Neural cell (in vitro differentiated cells): ENCODE results near the gene DKK2. TPM values are rescaled to one million over a fixed set of nuclear protein-coding genes. Genes with fewer than 3 reads are reported as not detected.

Experiments
- H2AFZ ChIP-seq: fragments of 200-600, 300-800 bp; sonication (generic), shearing (Covaris generic); 2 replicates; pipeline ENCODE4 v1.6.0; 2014; ENCODE audit warnings: low read depth, mild to moderate bottlenecking, antibody characterized with exemption, low read length, moderate library complexity
- H3F3A ChIP-seq: fragments of 200-600 bp; shearing (Covaris generic); 2 replicates; pipeline ENCODE4 v1.6.1; 2016; ENCODE audit warnings: mild to moderate bottlenecking, moderate library complexity, mixed read lengths, antibody characterized with exemption, low read length; ENCODE audit not compliant: insufficient read depth, poor library complexity, severe bottlenecking
- H3K27ac ChIP-seq: fragments of 200-600, 300-800 bp; sonication (generic), shearing (Covaris generic); 2 replicates; pipeline ENCODE4 v1.5.1; 2014; ENCODE audit warnings: mild to moderate bottlenecking, low read length, moderate library complexity
- H3K27me3 ChIP-seq: fragments of 300-800, 200-600 bp; sonication (generic), shearing (Covaris generic); 2 replicates; pipeline ENCODE4 v1.6.0; 2014; ENCODE audit warnings: mild to moderate bottlenecking, low read depth, low read length, moderate library complexity; ENCODE audit not compliant: insufficient read depth
- H3K36me3 ChIP-seq: fragments of 300-800, 200-600 bp; sonication (generic), shearing (Covaris generic); 2 replicates; pipeline ENCODE4 v1.5.1; 2014; ENCODE audit warnings: mild to moderate bottlenecking, antibody characterized with exemption, low read length, moderate library complexity; ENCODE audit not compliant: insufficient read depth
- H3K4me2 ChIP-seq: fragments of 300-800, 200-600 bp; sonication (generic), shearing (Covaris generic); 2 replicates; pipeline ENCODE4 v1.6.0; 2014; ENCODE audit warnings: mild to moderate bottlenecking, low read length
- H3K4me3 ChIP-seq: fragments of 300-800, 200-600 bp; sonication (generic), shearing (Covaris generic); 2 replicates; pipeline ENCODE4 v1.5.1; 2014; ENCODE audit warnings: mild to moderate bottlenecking, low read length, moderate library complexity
- H3K79me2 ChIP-seq: fragments of 200-600 bp; shearing (Covaris generic); replicated peaks from 2 replicates; pipeline ENCODE4 v1.6.0; 2014; ENCODE audit warnings: mild to moderate bottlenecking, low read length, moderate library complexity; ENCODE audit not compliant: insufficient read depth
- H3K9ac ChIP-seq: fragments of 300-800, 200-600 bp; sonication (generic), shearing (Covaris generic); 2 replicates; pipeline ENCODE4 v1.6.1; 2016; ENCODE audit warnings: mild to moderate bottlenecking, low read length, mixed read lengths
- H3K9me2 ChIP-seq: fragments of 200-600 bp; shearing (Covaris generic); 2 replicates; pipeline ENCODE4 v1.6.1; 2016; ENCODE audit warnings: mild to moderate bottlenecking, low read length, mixed read lengths; ENCODE audit not compliant: insufficient read depth
- H3K9me3 ChIP-seq: fragments of 200-600, 300-800 bp; sonication (generic), shearing (Covaris generic); 2 replicates; pipeline ENCODE4 v1.6.1; 2016; ENCODE audit warnings: mild to moderate bottlenecking, mixed run types, low read length, moderate library complexity, mixed read lengths
- H4K20me1 ChIP-seq: fragments of 200-600 bp; shearing (Covaris generic); 2 replicates; pipeline ENCODE4 v1.6.1; 2016; ENCODE audit warnings: mild to moderate bottlenecking, mixed run types; ENCODE audit not compliant: insufficient read depth
- EP300 ChIP-seq: fragments of 450-650 bp; conservative IDR thresholded peaks from 2 replicates; pipeline ENCODE4 v1.6.1; 2014; ENCODE audit warnings: antibody characterized with exemption, mild to moderate bottlenecking, moderate library complexity; ENCODE audit not compliant: poor library complexity, severe bottlenecking
- EZH2 ChIP-seq: fragments of 200-600, 300-800 bp; shearing (Covaris generic), sonication (generic); IDR thresholded peaks from 2 replicates; pipeline ENCODE4 v1.6.1; 2014; ENCODE audit warnings: antibody characterized with exemption, low read length, borderline replicate concordance, mild to moderate bottlenecking; ENCODE audit not compliant: insufficient read depth, poor library complexity, severe bottlenecking
- MXI1 ChIP-seq: fragments of 450-650 bp; conservative IDR thresholded peaks from 2 replicates; pipeline ENCODE4 v1.6.1; 2014; ENCODE audit warnings: antibody characterized with exemption, mild to moderate bottlenecking; ENCODE audit not compliant: poor library complexity, severe bottlenecking
- POLR2AphosphoS5 ChIP-seq: IDR thresholded peaks from 2 replicates; pipeline ENCODE4 v1.6.1; 2012
- RAD21 ChIP-seq: fragments of 450-650 bp; conservative IDR thresholded peaks from 2 replicates; pipeline ENCODE4 v1.6.1; 2014; ENCODE audit warnings: antibody characterized with exemption, mild to moderate bottlenecking, moderate library complexity
- REST ChIP-seq: IDR thresholded peaks from 2 replicates; pipeline ENCODE4 v1.6.1; 2012; ENCODE audit warnings: borderline replicate concordance
- SMC3 ChIP-seq: fragments of 450-650 bp; conservative IDR thresholded peaks from 2 replicates; pipeline ENCODE4 v1.6.1; 2014; ENCODE audit warnings: antibody characterized with exemption, mild to moderate bottlenecking, moderate library complexity; ENCODE audit not compliant: poor library complexity
- TAF1 ChIP-seq: IDR thresholded peaks from 2 replicates; pipeline ENCODE4 v1.6.1; 2012; ENCODE audit warnings: low read depth
- polyA plus RNA-seq: library from polyadenylated mRNA; depleted of rRNA; stranded (reverse); fragments of >200 nt; gene quantifications from 2 replicates; pipeline ENCODE4 v1.2.3, GENCODE V29; 2014
- TF ChIP-seq, protein P1 (sequence below): fragments of 450-650 bp; IDR thresholded peaks from 2 replicates; pipeline ENCODE4 v1.5.1; 2014; ENCODE audit warnings: antibody characterized with exemption, mild to moderate bottlenecking, moderate library complexity; ENCODE audit not compliant: poor library complexity, severe bottlenecking

DKK2 gene
- polyA plus RNA-seq, 1 donor from 2014 or later = 0.33 TPM

DNA sequence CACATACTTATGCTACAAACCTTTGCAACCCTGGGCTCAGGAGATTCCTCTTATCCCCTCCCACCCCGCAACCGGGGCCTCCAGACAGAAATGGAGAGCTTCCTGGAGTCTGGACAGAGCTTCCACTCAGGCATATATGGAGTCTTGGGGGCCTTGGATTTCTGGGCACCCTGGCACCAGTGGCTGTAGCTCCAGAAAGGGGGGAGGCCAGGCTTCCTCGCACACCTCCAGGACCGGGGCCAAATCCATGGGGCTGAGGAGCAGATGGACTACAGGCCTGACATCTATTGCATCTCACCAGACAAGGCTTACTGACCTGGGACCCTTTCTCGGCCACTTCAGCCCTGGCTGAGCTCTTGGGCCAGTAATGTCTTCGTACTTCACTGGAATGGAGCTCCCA lies 143.3 kb downstream of the DKK2 start:
- no peak overlapping the region for H3K4me2 ChIP-seq
- H3K27me3 ChIP-seq = no peaks in the 10 kb centered on the region
- H3K36me3 ChIP-seq = no peaks in the 10 kb centered on the region
- no peaks in the 10 kb centered on the region for H3K9me2 ChIP-seq
- no peak overlapping the region for H3K27ac ChIP-seq
- H3K79me2 ChIP-seq = no peaks in the 10 kb centered on the region
- H3F3A ChIP-seq = no peaks in the 10 kb centered on the region
- no peak overlapping the region for H3K4me3 ChIP-seq
- no peak overlapping the region for H3K9ac ChIP-seq
- no peak overlapping the region for H2AFZ ChIP-seq
- no peaks in the 10 kb centered on the region for H3K9me3 ChIP-seq
- H4K20me1 ChIP-seq = no peaks in the 10 kb centered on the region
- no peak for TF ChIP-seq SMC3
- TF ChIP-seq TAF1 = no peak

- H3K4me2 ChIP-seq = no peak overlapping the region
- H3K27ac ChIP-seq = no peak overlapping the region
- no peaks in the 10 kb centered on the region for H3K9me2 ChIP-seq
- H3K9ac ChIP-seq = no peak overlapping the region
- H3K36me3 ChIP-seq = no peaks in the 10 kb centered on the region
- no peaks in the 10 kb centered on the region for H3K79me2 ChIP-seq
- no peaks in the 10 kb centered on the region for H4K20me1 ChIP-seq
- TF ChIP-seq MXI1 (no peak), RAD21 (no peak), TAF1 (no peak), EZH2 (no peak), REST (no peak), SMC3 (no peak), EP300 (no peak), POLR2AphosphoS5 (no peak)
- TF ChIP-seq, protein P1, sequence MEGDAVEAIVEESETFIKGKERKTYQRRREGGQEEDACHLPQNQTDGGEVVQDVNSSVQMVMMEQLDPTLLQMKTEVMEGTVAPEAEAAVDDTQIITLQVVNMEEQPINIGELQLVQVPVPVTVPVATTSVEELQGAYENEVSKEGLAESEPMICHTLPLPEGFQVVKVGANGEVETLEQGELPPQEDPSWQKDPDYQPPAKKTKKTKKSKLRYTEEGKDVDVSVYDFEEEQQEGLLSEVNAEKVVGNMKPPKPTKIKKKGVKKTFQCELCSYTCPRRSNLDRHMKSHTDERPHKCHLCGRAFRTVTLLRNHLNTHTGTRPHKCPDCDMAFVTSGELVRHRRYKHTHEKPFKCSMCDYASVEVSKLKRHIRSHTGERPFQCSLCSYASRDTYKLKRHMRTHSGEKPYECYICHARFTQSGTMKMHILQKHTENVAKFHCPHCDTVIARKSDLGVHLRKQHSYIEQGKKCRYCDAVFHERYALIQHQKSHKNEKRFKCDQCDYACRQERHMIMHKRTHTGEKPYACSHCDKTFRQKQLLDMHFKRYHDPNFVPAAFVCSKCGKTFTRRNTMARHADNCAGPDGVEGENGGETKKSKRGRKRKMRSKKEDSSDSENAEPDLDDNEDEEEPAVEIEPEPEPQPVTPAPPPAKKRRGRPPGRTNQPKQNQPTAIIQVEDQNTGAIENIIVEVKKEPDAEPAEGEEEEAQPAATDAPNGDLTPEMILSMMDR = no peak
- H3F3A ChIP-seq = no peaks in the 10 kb centered on the region
- H3K9me3 ChIP-seq = no peaks in the 10 kb centered on the region
- H2AFZ ChIP-seq = no peak overlapping the region
- no peak overlapping the region for H3K4me3 ChIP-seq
- no peaks in the 10 kb centered on the region for H3K27me3 ChIP-seq
Observed at GRCh38 chr4:106875340-106875739, 160.8 kb downstream of the DKK2 start.
